ENCODE results near the gene PADI1.

The PADI1 gene

GRCh38 chr1:17274186-17275170, 69.5 kb downstream of the PADI1 start:
- DNase-seq, result peak; percentile 79

GRCh38 chr1:17276568-17276967, 71.6 kb downstream of the PADI1 start:
- DNase-seq, result no peak

- DNase-seq, result no peak
Measured at GRCh38 chr1:17277511-17278159, 72.7 kb downstream of the PADI1 start.

GRCh38 chr1:17278996-17279830, 74.3 kb downstream of the PADI1 start:
- DNase-seq, result no peak

GRCh38 chr1:17280436-17280835, 75.5 kb downstream of the PADI1 start:
- DNase-seq, result no peak

GRCh38 chr1:17280894-17281293, 76.0 kb downstream of the PADI1 start:
- no peak for DNase-seq

GRCh38 chr1:17281775-17282181, 76.8 kb downstream of the PADI1 start:
- DNase-seq, result no peak

- no peak for DNase-seq
Measured at GRCh38 chr1:17282836-17283235, 77.9 kb downstream of the PADI1 start.

GRCh38 chr1:17286646-17287045, 81.7 kb downstream of the PADI1 start:
- no peak for DNase-seq

GRCh38 chr1:17287130-17287776, 82.3 kb downstream of the PADI1 start:
- no peak for DNase-seq

GRCh38 chr1:17289721-17290120, 84.8 kb downstream of the PADI1 start:
- DNase-seq, result no peak

GRCh38 chr1:17290553-17290952, 85.6 kb downstream of the PADI1 start:
- no peak for DNase-seq

- no peak for DNase-seq
Measured at GRCh38 chr1:17292299-17293160, 87.6 kb downstream of the PADI1 start.

GRCh38 chr1:17293681-17294425, 88.9 kb downstream of the PADI1 start:
- no peak for DNase-seq

- DNase-seq, result no peak
Measured at GRCh38 chr1:17295292-17295691, 90.4 kb downstream of the PADI1 start.
